ENCODE measurements around the gene ADARB2.

Gene ADARB2

DNA sequence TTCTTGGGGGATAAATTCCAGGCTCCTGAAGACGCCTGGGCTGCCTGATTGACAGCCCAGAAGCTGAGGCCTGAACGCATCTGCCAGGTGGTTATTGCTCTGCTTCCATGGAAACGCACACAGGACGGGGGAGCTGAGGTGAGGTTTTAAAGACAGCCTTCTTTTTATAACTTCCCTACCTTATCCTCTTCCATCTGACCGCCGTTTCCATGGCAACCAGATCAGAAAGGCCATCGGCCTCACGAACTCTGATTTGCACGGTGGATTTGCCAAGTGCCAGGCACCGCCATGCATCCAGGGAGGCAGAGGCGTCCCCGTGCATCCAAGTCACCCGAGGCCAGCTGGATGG lies 260.9 kb downstream of the ADARB2 start:
- ATAC-seq (ENCODE audit: low read depth) (no peak), DNase-seq (ENCODE audit: low spot score) (peak; percentile 41)
- peaks cover 2% of the 10 kb centered on the region for H3K27me3 ChIP-seq (ENCODE audit: insufficient read depth, poor library complexity, severe bottlenecking)
- H3K4me1 ChIP-seq (ENCODE audit: insufficient read depth, poor library complexity, severe bottlenecking): no peaks in the 10 kb centered on the region
- no peaks in the 10 kb centered on the region for H3K9me3 ChIP-seq (ENCODE audit: severe bottlenecking)
- H3K4me3 ChIP-seq (ENCODE audit: severe bottlenecking): no peak overlapping the region
- H3K36me3 ChIP-seq (ENCODE audit: low read depth): no peaks in the 10 kb centered on the region
- TF ChIP-seq, protein P1, sequence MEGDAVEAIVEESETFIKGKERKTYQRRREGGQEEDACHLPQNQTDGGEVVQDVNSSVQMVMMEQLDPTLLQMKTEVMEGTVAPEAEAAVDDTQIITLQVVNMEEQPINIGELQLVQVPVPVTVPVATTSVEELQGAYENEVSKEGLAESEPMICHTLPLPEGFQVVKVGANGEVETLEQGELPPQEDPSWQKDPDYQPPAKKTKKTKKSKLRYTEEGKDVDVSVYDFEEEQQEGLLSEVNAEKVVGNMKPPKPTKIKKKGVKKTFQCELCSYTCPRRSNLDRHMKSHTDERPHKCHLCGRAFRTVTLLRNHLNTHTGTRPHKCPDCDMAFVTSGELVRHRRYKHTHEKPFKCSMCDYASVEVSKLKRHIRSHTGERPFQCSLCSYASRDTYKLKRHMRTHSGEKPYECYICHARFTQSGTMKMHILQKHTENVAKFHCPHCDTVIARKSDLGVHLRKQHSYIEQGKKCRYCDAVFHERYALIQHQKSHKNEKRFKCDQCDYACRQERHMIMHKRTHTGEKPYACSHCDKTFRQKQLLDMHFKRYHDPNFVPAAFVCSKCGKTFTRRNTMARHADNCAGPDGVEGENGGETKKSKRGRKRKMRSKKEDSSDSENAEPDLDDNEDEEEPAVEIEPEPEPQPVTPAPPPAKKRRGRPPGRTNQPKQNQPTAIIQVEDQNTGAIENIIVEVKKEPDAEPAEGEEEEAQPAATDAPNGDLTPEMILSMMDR (IDR thresholded peaks at IDR 0.05; ENCODE audit: poor library complexity, severe bottlenecking): no peak
- H3K27ac ChIP-seq (ENCODE audit: poor library complexity, severe bottlenecking): no peak overlapping the region

DNA sequence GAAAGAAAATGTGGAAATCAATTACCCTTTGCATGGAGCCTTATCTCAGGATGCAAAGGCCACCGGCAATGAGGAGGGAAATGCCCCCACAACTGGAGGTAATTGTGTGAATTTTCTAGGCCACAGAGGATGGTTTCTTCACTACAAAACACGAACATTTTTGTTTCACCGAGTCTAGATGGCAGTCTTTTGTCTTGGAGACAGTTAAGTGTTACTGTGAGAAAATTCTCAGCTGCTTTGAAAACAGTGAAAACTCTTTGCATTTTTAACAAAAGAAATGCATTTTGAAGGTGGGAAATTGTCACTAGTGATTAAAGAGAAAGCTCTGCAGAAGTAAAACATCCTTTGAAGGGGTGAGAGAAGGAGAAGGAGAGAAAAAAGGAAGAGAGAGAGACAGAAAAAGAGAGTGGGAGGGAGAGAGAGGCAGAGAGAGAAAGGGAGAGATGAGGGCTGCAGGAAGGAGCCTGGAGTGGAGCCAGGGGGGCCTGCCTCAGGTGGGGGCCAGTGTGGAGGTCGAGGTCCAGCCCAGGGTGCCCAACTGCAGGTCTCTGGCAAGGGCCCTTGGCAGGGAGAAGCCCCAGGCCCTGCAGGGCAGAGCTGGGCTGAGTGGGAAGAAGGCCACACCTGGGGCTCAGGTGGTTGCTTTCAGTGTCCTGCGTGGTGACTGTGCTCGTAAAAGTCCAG lies 261.4 kb downstream of the ADARB2 start:
- no peak for DNase-seq (ENCODE audit: low spot score)
- TF ChIP-seq, protein P1 (IDR thresholded peaks at IDR 0.05; ENCODE audit: poor library complexity, severe bottlenecking): no peak
- Histone ChIP-seq H3K4me1 (ENCODE audit: insufficient read depth, poor library complexity, severe bottlenecking) (no peaks in the 10 kb centered on the region), H3K4me3 (ENCODE audit: severe bottlenecking) (no peak overlapping the region), H3K9me3 (ENCODE audit: severe bottlenecking) (no peaks in the 10 kb centered on the region), H3K27ac (ENCODE audit: poor library complexity, severe bottlenecking) (no peak overlapping the region), H3K36me3 (ENCODE audit: low read depth) (no peaks in the 10 kb centered on the region), H3K27me3 (ENCODE audit: insufficient read depth, poor library complexity, severe bottlenecking) (peaks cover 2% of the 10 kb centered on the region)
- ATAC-seq (ENCODE audit: low read depth): no peak

DNA sequence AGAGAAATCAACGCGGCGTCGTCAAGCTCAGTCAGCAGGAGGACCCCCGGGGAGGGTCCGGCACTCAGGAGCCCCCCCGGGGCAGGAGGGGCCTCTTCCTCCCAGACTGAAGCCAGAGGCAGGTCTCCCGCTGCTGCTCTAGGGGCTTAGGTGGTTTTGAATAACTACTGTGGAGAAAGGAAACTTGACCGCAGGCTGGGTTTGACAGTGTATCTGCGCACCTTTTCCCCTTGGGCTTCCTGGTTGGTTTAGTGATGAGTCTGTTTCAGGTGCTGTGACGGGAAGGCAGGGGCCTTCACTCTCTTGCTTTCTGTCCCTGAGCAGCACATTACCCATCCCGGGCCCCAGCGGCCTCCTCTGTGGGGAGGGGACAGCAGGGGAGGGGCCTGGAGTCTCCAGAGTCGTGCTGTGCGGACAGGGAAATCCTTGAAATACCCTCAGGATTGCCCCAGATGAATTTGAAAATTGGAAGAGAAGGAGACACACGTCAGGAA lies 262.2 kb downstream of the ADARB2 start:
- TF ChIP-seq, protein P1 (IDR thresholded peaks at IDR 0.05; ENCODE audit: poor library complexity, severe bottlenecking): no peak
- no peak overlapping the region for H3K27ac ChIP-seq (ENCODE audit: poor library complexity, severe bottlenecking)
- no peak overlapping the region for H3K4me3 ChIP-seq (ENCODE audit: severe bottlenecking)
- no peaks in the 10 kb centered on the region for H3K36me3 ChIP-seq (ENCODE audit: low read depth)
- peaks cover under 1% of the 10 kb centered on the region for H3K27me3 ChIP-seq (ENCODE audit: insufficient read depth, poor library complexity, severe bottlenecking)
- no peak for DNase-seq (ENCODE audit: low spot score)
- H3K9me3 ChIP-seq (ENCODE audit: severe bottlenecking): no peaks in the 10 kb centered on the region
- no peak for ATAC-seq (ENCODE audit: low read depth)
- H3K4me1 ChIP-seq (ENCODE audit: insufficient read depth, poor library complexity, severe bottlenecking): no peaks in the 10 kb centered on the region

DNA sequence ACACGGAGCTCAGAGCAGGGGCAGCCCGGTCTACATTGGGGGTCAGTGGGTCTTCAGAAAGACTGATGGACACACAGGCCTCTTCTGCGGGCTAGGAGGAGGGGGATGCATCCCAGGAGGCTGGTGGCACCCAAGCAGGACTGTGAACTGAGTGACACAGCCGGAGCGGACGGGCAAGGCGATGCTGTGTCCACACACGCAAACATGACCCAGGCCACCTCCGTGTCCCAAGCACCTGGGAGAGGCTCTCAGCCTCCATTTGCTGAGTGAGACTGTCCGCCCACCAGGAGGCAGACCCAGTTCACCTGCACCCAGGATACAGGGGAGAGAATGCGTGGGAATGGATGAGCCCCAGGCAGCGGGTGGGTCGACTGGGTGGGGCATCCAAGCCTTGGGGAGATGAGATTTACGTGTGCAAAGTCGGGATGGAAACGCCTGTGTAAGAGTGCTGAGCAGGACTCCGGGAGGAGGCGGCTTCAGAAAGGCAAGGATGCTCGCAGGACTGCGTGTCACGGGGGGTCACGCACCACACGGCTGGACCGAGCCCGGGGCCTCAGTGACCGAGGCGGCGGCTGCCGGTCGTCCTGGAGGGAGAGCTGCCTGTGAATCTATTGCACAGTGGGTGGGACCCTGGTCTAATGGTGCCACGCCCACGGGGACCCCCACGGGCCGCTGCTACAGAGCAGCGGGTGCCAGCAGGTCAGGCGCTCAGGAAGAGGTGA lies 262.8 kb downstream of the ADARB2 start:
- TF ChIP-seq, protein P1 (IDR thresholded peaks at IDR 0.05; ENCODE audit: poor library complexity, severe bottlenecking): no peak

DNA sequence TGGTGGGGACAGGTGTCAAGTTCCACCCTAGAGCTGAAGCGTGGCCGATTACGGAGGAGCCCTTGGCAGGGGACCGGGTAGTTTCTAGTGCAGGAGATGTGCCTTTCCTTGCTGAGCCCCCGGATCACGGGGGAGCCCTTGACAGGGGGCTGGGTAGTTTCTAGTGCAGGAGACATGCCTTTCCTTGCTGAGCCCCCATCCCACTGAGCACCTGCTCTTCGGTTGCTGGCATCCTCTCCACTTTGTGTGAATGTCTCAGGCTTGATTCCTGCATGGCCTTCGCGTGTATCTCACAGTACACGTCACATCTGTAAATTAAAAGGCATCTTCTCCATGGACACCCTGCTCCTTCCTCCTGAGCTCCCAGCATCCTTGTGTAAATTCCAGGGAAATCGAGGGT lies 263.5 kb downstream of the ADARB2 start:
- Histone ChIP-seq H3K36me3 (ENCODE audit: low read depth) (no peaks in the 10 kb centered on the region), H3K4me3 (ENCODE audit: severe bottlenecking) (no peak overlapping the region), H3K9me3 (ENCODE audit: severe bottlenecking) (no peaks in the 10 kb centered on the region), H3K27ac (ENCODE audit: poor library complexity, severe bottlenecking) (no peak overlapping the region), H3K4me1 (ENCODE audit: insufficient read depth, poor library complexity, severe bottlenecking) (no peaks in the 10 kb centered on the region), H3K27me3 (ENCODE audit: insufficient read depth, poor library complexity, severe bottlenecking) (no peaks in the 10 kb centered on the region)
- ATAC-seq (ENCODE audit: low read depth) (no peak), DNase-seq (ENCODE audit: low spot score) (no peak)
- TF ChIP-seq, protein P1 (IDR thresholded peaks at IDR 0.05; ENCODE audit: poor library complexity, severe bottlenecking): no peak

More for the DNA sequence above, 262.8 kb downstream of the ADARB2 start:
- H3K27me3 ChIP-seq (ENCODE audit: insufficient read depth, poor library complexity, severe bottlenecking): no peaks in the 10 kb centered on the region
- no peaks in the 10 kb centered on the region for H3K9me3 ChIP-seq (ENCODE audit: severe bottlenecking)
- H3K36me3 ChIP-seq (ENCODE audit: low read depth): no peaks in the 10 kb centered on the region
- DNase-seq (ENCODE audit: low spot score) (no peak), ATAC-seq (ENCODE audit: low read depth) (no peak)
- no peak overlapping the region for H3K4me3 ChIP-seq (ENCODE audit: severe bottlenecking)
- H3K4me1 ChIP-seq (ENCODE audit: insufficient read depth, poor library complexity, severe bottlenecking): no peaks in the 10 kb centered on the region
- no peak overlapping the region for H3K27ac ChIP-seq (ENCODE audit: poor library complexity, severe bottlenecking)

Data from RWPE2 (cell line).